Adrenal gland (tissue), 12 donors: ENCODE measurements around the gene G6PC1. TPM values are rescaled to one million over a fixed set of nuclear protein-coding genes. Genes with fewer than 3 reads are reported as not detected.
"Not testable (repeated sequence)": the region's sequence is repeated elsewhere in the genome, so short reads cannot be mapped to it uniquely, and the experiment has no call there.

Experiments
- DNase-seq, 7 donors: peaks; one replicate each; pipeline ENCODE4 v3.0.0-alpha.2; 2019 to 2020
- H3K27ac ChIP-seq, 5 donors: fragments of 200-600 bp; sonication (generic) in 4 of 5; 1 replicate in 3 of 5; 2 replicates in 2 of 5; pipeline versions ENCODE4 v1.5.1 to v1.8.0; 2016 to 2020; ENCODE audit warnings: mild to moderate bottlenecking in 1 of 5
- H3K27me3 ChIP-seq: fragments of 200-600 bp; 2 replicates; pipeline ENCODE4 v1.8.0; 2021
- H3K36me3 ChIP-seq, 2 donors: fragments of 200-600 bp; replicated peaks in 1 of 2; 1 replicate in 1 of 2; 2 replicates in 1 of 2; pipeline versions ENCODE4 v1.5.1 to v1.8.0; 2018 to 2022
- H3K4me1 ChIP-seq, 2 donors: fragments of 200-600 bp; replicated peaks in 1 of 2; 1 replicate in 1 of 2; 2 replicates in 1 of 2; pipeline versions ENCODE4 v1.5.1 to v1.8.0; 2018 to 2021
- H3K4me3 ChIP-seq, 4 donors: fragments of 200-600 bp; sonication (generic) in 3 of 4; one replicate each; pipeline ENCODE4 v1.5.1; 2016 to 2018
- H3K9me3 ChIP-seq, 3 donors: fragments of 200-600 bp; sonication (generic) in 1 of 3; replicated peaks in 1 of 3; 1 replicate in 2 of 3; 2 replicates in 1 of 3; pipeline versions ENCODE4 v1.5.1 to v1.8.0; 2016 to 2021
- CTCF ChIP-seq, 6 experiments: fragments of 450-650 bp in 4 of 6; fragments of 200-600 bp in 2 of 6; sonication (generic) in 1 of 6; IDR thresholded peaks; 1 replicate in 5 of 6; 2 replicates in 1 of 6; pipeline versions ENCODE4 v1.5.1 to v1.8.0; 2016 to 2021; ENCODE audit warnings: antibody characterized with exemption in 6 of 6, mild to moderate bottlenecking in 2 of 6, moderate library complexity in 1 of 6
- POLR2A ChIP-seq, 2 donors: fragments of 450-650 bp; IDR thresholded peaks; one replicate each; pipeline ENCODE4 v1.6.1; 2017; ENCODE audit warnings: antibody characterized with exemption in 2 of 2, mild to moderate bottlenecking in 2 of 2, moderate library complexity in 1 of 2
- WGBS, 4 donors: extraction: QIAGEN DNeasy Blood & Tissue Kit in 2 of 4; methylation state at CpG; one replicate each; pipeline versions ENCODE4 v1.1.5 to v1.1.7; 2013 to 2017; 5-methylcytosine and 5-hydroxymethylcytosine counted together
- intact Hi-C, 2 donors: fragments of 100-400 bp; cut with DNase I; formaldehyde crosslinking; loops; one replicate each; pipeline versions ENCODE4 v1.14.1 to v1.15.0; 2022 to 2023
- polyA plus RNA-seq, 3 donors: library from polyadenylated mRNA; stranded (reverse); fragments of 200-250 nt in 2 of 3; fragments of 350-450 nt in 1 of 3; fragmentation: Illumina TruSeq in 1 of 3; extraction: RNeasy Lipid Tissue Mini Kit (QIAGEN cat#74804) in 1 of 3; gene quantifications; one replicate each; pipeline ENCODE4 v1.2.3, GENCODE V29; 2013 to 2014
- total RNA-seq, 9 donors: library from RNA; depleted of rRNA in 4 of 9; stranded (reverse); fragments of >200 nt in 4 of 9; fragments of 120-200 nt in 1 of 9; fragmentation: NEBNext Ultra II Directional in 1 of 9; extraction: Animal tissue kit (Norgen Biotek cat#: 25700) in 1 of 9; gene quantifications; one replicate each; pipeline versions ENCODE4 v1.1.0 to v1.2.4, GENCODE V29; 2013 to 2023
- donor health status: healthy with polysubstance abuse.
- donor health status: Bipolar disorder and iron deficiency.
- donor health status: DM: yes; HTN: yes; CAD: no.
- donor health status: DM: no; HTN: no; CAD: no.
- donor health status: DM: no; HTN: no; CAD: no.
- donor health status: DM: yes; HTN: yes; CAD: no.

Gene G6PC1
- total and polyA plus RNA-seq, 12 donors, result 0.09 to 0.18 (median 0.14) TPM; not detected in 8

- 89 to 95% (median 93%) methylated on average over 11 to 12 of the region's 12 CpGs for whole genome bisulfite sequencing, 4 donors
- no peaks in the 10 kb centered on the region for H3K36me3 ChIP-seq
- H3K27me3 ChIP-seq, result no peaks in the 10 kb centered on the region
- no peaks in the 10 kb centered on the region for H3K9me3 ChIP-seq
- H3K27ac ChIP-seq, result no peak overlapping the region
- DNase-seq, result no peak
- intact Hi-C loops, result no loop called here
- H3K4me1 ChIP-seq, result no peaks in the 10 kb centered on the region
- no peak overlapping the region for H3K4me3 ChIP-seq
- no peak for TF ChIP-seq CTCF (IDR thresholded peaks at IDR 0.05)
- TF ChIP-seq POLR2A (IDR thresholded peaks at IDR 0.05), result no peak
Observed at GRCh38 chr17:42868338-42868737, 32.3 kb upstream of the G6PC1 start.

GRCh38 chr17:42871647-42872046 is 29.0 kb upstream of the G6PC1 start:
- Histone ChIP-seq H3K4me3 (no peak overlapping the region), H3K36me3 (no peaks in the 10 kb centered on the region), H3K4me1 (no peaks in the 10 kb centered on the region), H3K9me3 (no peaks in the 10 kb centered on the region), H3K27me3 (no peaks in the 10 kb centered on the region), H3K27ac (no peak overlapping the region)
- intact Hi-C loops, result no loop called here
- WGBS, 4 donors, result 85 to 93% (median 90%) methylated on average over 4 of the region's 4 CpGs
- no peak for DNase-seq
- TF ChIP-seq POLR2A (IDR thresholded peaks at IDR 0.05) (no peak), CTCF (IDR thresholded peaks at IDR 0.05) (no peak)

GRCh38 chr17:42872251-42872965 is 28.2 kb upstream of the G6PC1 start:
- WGBS, 4 donors, result 85 to 97% (median 94%) methylated on average over 6 to 13 of the region's 13 CpGs
- H3K4me1 ChIP-seq, result no peaks in the 10 kb centered on the region
- no peaks in the 10 kb centered on the region for H3K36me3 ChIP-seq
- intact Hi-C loops, result no loop called here
- DNase-seq, result no peak
- TF ChIP-seq CTCF (IDR thresholded peaks at IDR 0.05) (no peak), POLR2A (IDR thresholded peaks at IDR 0.05) (no peak)
- H3K27me3 ChIP-seq, result no peaks in the 10 kb centered on the region
- no peak overlapping the region for H3K27ac ChIP-seq
- H3K4me3 ChIP-seq, result no peak overlapping the region
- H3K9me3 ChIP-seq, result no peaks in the 10 kb centered on the region

GRCh38 chr17:42873315-42873714 is 27.3 kb upstream of the G6PC1 start:
- Histone ChIP-seq H3K27ac (no peak overlapping the region), H3K9me3 (no peaks in the 10 kb centered on the region), H3K36me3 (no peaks in the 10 kb centered on the region), H3K27me3 (no peaks in the 10 kb centered on the region), H3K4me1 (no peaks in the 10 kb centered on the region), H3K4me3 (no peak overlapping the region)
- DNase-seq, result no peak
- TF ChIP-seq CTCF (IDR thresholded peaks at IDR 0.05) (no peak), POLR2A (IDR thresholded peaks at IDR 0.05) (no peak)
- WGBS, 4 donors, result 85 to 92% (median 85%) methylated on average over 6 of the region's 6 CpGs
- intact Hi-C loops, result no loop called here

- H3K27me3 ChIP-seq, H3K27ac ChIP-seq, H3K9me3 ChIP-seq, H3K4me3 ChIP-seq, intact Hi-C loops, DNase-seq, H3K36me3 ChIP-seq, H3K4me1 ChIP-seq: not testable (repeated sequence)
- 83 to 94% (median 86%) methylated on average over 6 to 9 of the region's 12 CpGs for WGBS, 4 donors
Observed at GRCh38 chr17:42873932-42874695, 26.5 kb upstream of the G6PC1 start.
